Uterus (tissue), 4 donors: ENCODE results near the gene PHAF1. TPM values are rescaled to one million over a fixed set of nuclear protein-coding genes. Genes with fewer than 3 reads are reported as not detected.
"Not testable (repeated sequence)": the region's sequence is repeated elsewhere in the genome, so short reads cannot be mapped to it uniquely, and the experiment has no call there.

ENCODE experiments used
- DNase-seq, 2 donors: peaks; one replicate each; pipeline ENCODE4 v3.0.0-alpha.2; 2019 to 2020
- H3K27ac ChIP-seq, 2 donors: fragments of 200-600 bp; sonication (generic); 1 replicate in 1 of 2; 2 replicates in 1 of 2; pipeline ENCODE4 v1.5.1; 2016 to 2018
- H3K27me3 ChIP-seq, 2 donors: fragments of 200-600 bp; sonication (generic); one replicate each; pipeline ENCODE4 v1.5.1; 2018 to 2019; ENCODE audit warnings: control low read depth in 1 of 2
- H3K36me3 ChIP-seq, 2 donors: fragments of 200-600 bp; sonication (generic); one replicate each; pipeline ENCODE4 v1.5.1; 2019; ENCODE audit warnings: control low read depth in 1 of 2
- H3K4me1 ChIP-seq, 2 donors: fragments of 200-600 bp; sonication (generic); one replicate each; pipeline ENCODE4 v1.5.1; 2018 to 2019; ENCODE audit warnings: control low read depth in 1 of 2
- H3K4me3 ChIP-seq, 2 donors: fragments of 200-600 bp; sonication (generic); 1 replicate in 1 of 2; 2 replicates in 1 of 2; pipeline ENCODE4 v1.5.1; 2018 to 2019; ENCODE audit warnings: mild to moderate bottlenecking in 1 of 2
- H3K9me3 ChIP-seq, 2 donors: fragments of 200-600 bp; sonication (generic); one replicate each; pipeline ENCODE4 v1.5.1; 2019; ENCODE audit warnings: control low read depth in 1 of 2
- CTCF ChIP-seq, 4 experiments: fragments of 200-600 bp in 2 of 4; fragments of 450-650 bp in 2 of 4; sonication (generic) in 2 of 4; IDR thresholded peaks; one replicate each; pipeline ENCODE4 v1.5.1; 2016 to 2019; ENCODE audit warnings: antibody characterized with exemption in 4 of 4, mild to moderate bottlenecking in 2 of 4, moderate library complexity in 1 of 4
- POLR2A ChIP-seq, 2 donors: fragments of 450-650 bp; IDR thresholded peaks; one replicate each; pipeline ENCODE4 v1.6.1; 2016; ENCODE audit warnings: antibody characterized with exemption in 2 of 2, mild to moderate bottlenecking in 1 of 2, moderate library complexity in 1 of 2
- intact Hi-C: fragments of 100-400 bp; cut with DNase I; formaldehyde crosslinking; loops from one replicate; pipeline ENCODE4 v1.15.1; 2023; ENCODE audit warnings: low total_unique reads
- total RNA-seq, 4 donors: library from RNA; depleted of rRNA in 3 of 4; stranded (reverse); fragments of >200 nt in 3 of 4; gene quantifications; one replicate each; pipeline versions ENCODE4 v1.1.0 to v1.2.4, GENCODE V29; 2014 to 2023
- donor health status: DM: yes; HTN: yes; CAD: no.

PHAF1 gene
- total RNA-seq, 4 donors from 2014 or later, result 12.3 to 27.1 (median 21.1) TPM

- H3K36me3 ChIP-seq, result no peaks in the 10 kb centered on the region
- no peaks in the 10 kb centered on the region for H3K4me1 ChIP-seq
- no peak for DNase-seq
- TF ChIP-seq CTCF (IDR thresholded peaks at IDR 0.05) (no peak), POLR2A (IDR thresholded peaks at IDR 0.05) (no peak)
- H3K4me3 ChIP-seq, result no peak overlapping the region
- no peaks in the 10 kb centered on the region for H3K27me3 ChIP-seq
- no peak overlapping the region for H3K27ac ChIP-seq
- intact Hi-C loops, result no loop called here
- no peaks in the 10 kb centered on the region for H3K9me3 ChIP-seq
These were observed 6.9 kb downstream of the PHAF1 start for GRCh38 chr16:67116388-67117311.

GRCh38 chr16:67117716-67118115 lies 8.0 kb downstream of the PHAF1 start:
- intact Hi-C loops, result no loop called here
- no peak for DNase-seq

GRCh38 chr16:67120025-67120424 lies 10.3 kb downstream of the PHAF1 start:
- no peak for DNase-seq
- Histone ChIP-seq H3K4me1 (no peaks in the 10 kb centered on the region), H3K36me3 (no peaks in the 10 kb centered on the region), H3K27ac (no peak overlapping the region), H3K27me3 (no peaks in the 10 kb centered on the region), H3K9me3 (no peaks in the 10 kb centered on the region), H3K4me3 (no peak overlapping the region)
- intact Hi-C loops, result no loop called here
- TF ChIP-seq CTCF (IDR thresholded peaks at IDR 0.05) (no peak), POLR2A (IDR thresholded peaks at IDR 0.05) (no peak)

More at GRCh38 chr16:67117716-67118115, 8.0 kb downstream of the PHAF1 start:
- Histone ChIP-seq H3K27ac (no peak overlapping the region), H3K9me3 (no peaks in the 10 kb centered on the region), H3K27me3 (no peaks in the 10 kb centered on the region), H3K4me3 (no peak overlapping the region), H3K36me3 (no peaks in the 10 kb centered on the region), H3K4me1 (no peaks in the 10 kb centered on the region)
- TF ChIP-seq CTCF (IDR thresholded peaks at IDR 0.05) (no peak), POLR2A (IDR thresholded peaks at IDR 0.05) (no peak)

GRCh38 chr16:67122799-67123198 lies 13.1 kb downstream of the PHAF1 start:
- H3K4me1 ChIP-seq, H3K27ac ChIP-seq, H3K9me3 ChIP-seq, H3K36me3 ChIP-seq, H3K4me3 ChIP-seq, H3K27me3 ChIP-seq, DNase-seq, intact Hi-C loops: not testable (repeated sequence)

GRCh38 chr16:67128417-67128816 lies 18.7 kb downstream of the PHAF1 start:
- H3K36me3 ChIP-seq, result no peaks in the 10 kb centered on the region
- H3K4me1 ChIP-seq, result no peaks in the 10 kb centered on the region
- no peak for DNase-seq
- TF ChIP-seq POLR2A (IDR thresholded peaks at IDR 0.05) (no peak), CTCF (IDR thresholded peaks at IDR 0.05) (no peak)
- H3K27me3 ChIP-seq, result no peaks in the 10 kb centered on the region
- intact Hi-C loops, result no loop called here
- no peak overlapping the region for H3K27ac ChIP-seq
- no peak overlapping the region for H3K4me3 ChIP-seq
- no peaks in the 10 kb centered on the region for H3K9me3 ChIP-seq
